Measurements from ENCODE around the gene KLB.
"Not testable (repeated sequence)": the region's sequence is repeated elsewhere in the genome, so short reads cannot be mapped to it uniquely, and the experiment has no call there.

The KLB gene

DNA sequence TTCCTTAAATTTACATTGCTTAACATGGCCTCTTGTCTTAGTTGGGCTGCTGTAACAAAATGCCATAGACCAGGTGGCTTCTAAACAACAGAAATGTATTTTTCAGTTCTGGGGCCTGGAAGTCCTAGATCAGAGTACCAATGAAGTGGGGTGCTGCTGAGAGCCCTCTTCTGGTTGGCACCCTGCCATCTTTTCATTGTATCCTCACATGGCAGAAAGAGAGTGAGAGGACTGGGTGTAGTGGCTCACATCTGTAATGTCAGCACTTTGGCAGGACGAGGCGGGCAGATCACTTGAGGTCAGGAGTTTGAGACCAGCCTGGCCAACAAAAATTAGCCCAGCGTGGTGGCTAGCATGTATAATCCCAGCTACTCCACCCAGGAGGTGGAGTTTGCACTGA, 12.0 kb upstream of the KLB start:
- H3K4me1 Mint-ChIP-seq (ENCODE audit: low read depth): no peaks in the 10 kb centered on the region
- H3K4me3 Mint-ChIP-seq: no peak overlapping the region
- H3K27me3 Mint-ChIP-seq: no peaks in the 10 kb centered on the region
- no peaks in the 10 kb centered on the region for H3K9me3 Mint-ChIP-seq
- H3K36me3 Mint-ChIP-seq (ENCODE audit: low read depth): no peaks in the 10 kb centered on the region
- H3K27ac Mint-ChIP-seq: no peak overlapping the region
- no peak for DNase-seq

DNA sequence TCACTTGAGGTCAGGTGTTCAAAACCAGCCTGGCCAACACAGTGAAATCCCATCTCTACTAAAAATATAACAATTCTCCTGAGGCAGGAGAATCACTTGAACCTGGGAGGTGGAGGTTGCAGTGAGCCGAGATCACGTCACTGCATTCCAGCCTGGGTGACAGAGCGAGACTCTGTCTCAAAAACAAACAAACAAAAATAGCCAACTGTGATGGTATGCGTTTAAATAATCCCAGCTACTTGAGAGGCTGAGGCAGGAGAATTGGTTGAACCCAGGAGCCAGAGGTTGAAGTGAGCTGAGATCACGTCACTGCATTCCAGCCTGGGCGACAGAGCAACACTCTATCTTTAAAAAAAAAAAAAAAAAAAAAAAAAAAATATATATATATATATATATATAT, 5.1 kb upstream of the KLB start:
- H3K27me3 Mint-ChIP-seq; H3K9me3 Mint-ChIP-seq; DNase-seq; H3K27ac Mint-ChIP-seq; H3K36me3 Mint-ChIP-seq (ENCODE audit: low read depth); H3K4me1 Mint-ChIP-seq (ENCODE audit: low read depth); H3K4me3 Mint-ChIP-seq: not testable (repeated sequence)

DNA sequence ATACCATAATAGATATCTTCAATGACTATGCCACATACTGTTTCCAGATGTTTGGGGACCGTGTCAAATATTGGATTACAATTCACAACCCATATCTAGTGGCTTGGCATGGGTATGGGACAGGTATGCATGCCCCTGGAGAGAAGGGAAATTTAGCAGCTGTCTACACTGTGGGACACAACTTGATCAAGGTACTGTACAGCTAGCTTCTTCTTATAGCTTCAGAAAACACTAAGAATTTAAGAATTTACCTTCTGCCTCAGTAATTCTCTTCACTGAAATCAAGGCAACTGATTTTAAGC, 805 bp downstream of the KLB start:
- Mint-ChIP-seq H3K36me3 (ENCODE audit: low read depth) (no peaks in the 10 kb centered on the region), H3K4me1 (ENCODE audit: low read depth) (no peaks in the 10 kb centered on the region), H3K4me3 (no peak overlapping the region), H3K27me3 (no peaks in the 10 kb centered on the region), H3K9me3 (no peaks in the 10 kb centered on the region), H3K27ac (no peak overlapping the region)
- no peak for DNase-seq

DNA sequence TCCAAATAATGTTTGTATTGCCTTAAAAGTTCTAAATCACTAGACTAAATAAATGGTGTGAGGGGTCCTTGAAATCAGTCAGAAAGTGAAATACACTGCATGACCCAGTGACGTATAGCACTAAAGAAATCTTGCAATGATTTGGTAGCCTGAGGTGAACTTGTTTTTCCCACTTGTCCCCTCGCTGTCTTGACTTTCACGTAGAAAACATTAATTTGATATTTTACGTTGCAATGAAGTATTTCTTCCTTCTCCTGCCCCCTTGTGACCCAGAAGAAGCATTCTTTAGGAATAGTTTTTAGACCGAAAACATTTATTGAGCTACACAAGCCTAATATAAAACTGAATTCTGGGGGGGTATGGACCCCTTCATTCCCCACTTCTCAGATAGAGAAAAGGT, 3.7 kb downstream of the KLB start:
- DNase-seq: no peak
- Mint-ChIP-seq H3K9me3 (no peaks in the 10 kb centered on the region), H3K36me3 (ENCODE audit: low read depth) (no peaks in the 10 kb centered on the region), H3K4me3 (no peak overlapping the region), H3K4me1 (ENCODE audit: low read depth) (no peaks in the 10 kb centered on the region), H3K27ac (no peak overlapping the region), H3K27me3 (no peaks in the 10 kb centered on the region)

DNA sequence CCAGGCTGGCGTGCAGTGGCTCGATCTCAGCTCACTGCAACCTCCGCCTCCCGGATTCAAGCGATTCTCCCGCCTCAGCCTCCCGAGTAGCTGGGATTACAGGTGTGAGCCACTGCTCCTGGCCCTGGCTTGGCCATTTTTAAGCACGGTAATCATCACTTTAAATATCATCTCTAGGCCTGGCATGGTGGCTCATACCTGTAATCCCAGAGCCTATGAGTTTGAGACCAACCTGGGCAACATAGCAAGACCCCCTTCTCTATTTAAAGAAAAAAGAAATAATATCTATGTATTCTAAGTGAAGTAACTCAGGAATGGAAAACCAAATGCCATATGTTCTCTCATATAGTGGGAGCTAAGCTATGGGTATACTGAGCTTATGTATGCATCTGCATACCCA, 4.8 kb downstream of the KLB start:
- not testable (repeated sequence) for DNase-seq; H3K4me3 Mint-ChIP-seq; H3K27ac Mint-ChIP-seq; H3K36me3 Mint-ChIP-seq (ENCODE audit: low read depth); H3K27me3 Mint-ChIP-seq; H3K9me3 Mint-ChIP-seq; H3K4me1 Mint-ChIP-seq (ENCODE audit: low read depth)

DNA sequence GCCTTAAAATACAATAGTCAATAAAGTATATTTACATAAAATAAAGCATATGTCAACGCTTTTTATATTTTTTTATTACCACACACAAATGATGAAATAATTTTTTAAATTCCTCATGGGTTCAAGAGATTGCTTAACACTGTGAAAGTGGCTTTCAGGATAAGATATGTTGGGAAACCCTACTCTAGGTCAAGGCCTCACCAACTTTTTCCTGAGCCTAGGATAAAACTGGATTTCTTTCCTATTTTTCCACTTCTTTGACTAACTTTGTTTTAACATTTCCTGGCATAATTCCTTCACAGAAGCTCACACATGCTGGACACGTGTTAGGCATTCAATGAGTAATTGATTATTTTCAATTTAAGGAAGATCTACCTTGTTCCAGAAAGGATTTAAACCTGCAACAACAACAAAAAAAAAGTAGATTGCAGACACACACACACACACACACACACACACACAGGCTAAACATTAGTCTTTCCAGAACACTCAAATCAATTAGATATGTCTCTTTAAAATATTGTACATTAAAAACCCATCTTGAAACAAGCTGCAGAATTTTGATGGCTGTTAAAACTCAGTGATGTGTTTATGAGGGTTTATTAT, 9.1 kb downstream of the KLB start:
- DNase-seq: no peak
- Mint-ChIP-seq H3K36me3 (ENCODE audit: low read depth) (no peaks in the 10 kb centered on the region), H3K27me3 (no peaks in the 10 kb centered on the region), H3K27ac (no peak overlapping the region), H3K4me1 (ENCODE audit: low read depth) (no peaks in the 10 kb centered on the region), H3K9me3 (no peaks in the 10 kb centered on the region), H3K4me3 (no peak overlapping the region)

DNA sequence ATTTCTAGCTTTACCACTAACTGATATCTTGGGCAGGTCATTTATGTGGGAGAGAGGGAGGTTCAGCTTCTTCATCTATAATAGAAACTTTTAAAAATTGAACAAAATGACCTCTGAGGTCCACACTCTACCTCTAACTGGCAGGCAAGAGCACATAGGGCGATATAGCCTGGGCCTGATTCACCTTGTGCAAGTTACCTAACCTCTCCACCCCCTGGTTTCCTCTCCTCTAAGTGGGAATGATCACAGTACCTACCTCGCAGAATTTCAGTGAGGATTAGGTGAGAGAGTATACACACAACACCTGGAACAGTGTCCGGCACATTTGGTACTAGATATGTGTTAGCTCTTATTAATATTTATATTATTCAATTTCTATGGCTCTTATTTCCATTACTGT, 15.5 kb downstream of the KLB start:
- no peak overlapping the region for H3K27ac Mint-ChIP-seq
- no peaks in the 10 kb centered on the region for H3K36me3 Mint-ChIP-seq (ENCODE audit: low read depth)
- H3K9me3 Mint-ChIP-seq: no peaks in the 10 kb centered on the region
- no peak overlapping the region for H3K4me3 Mint-ChIP-seq
- no peaks in the 10 kb centered on the region for H3K4me1 Mint-ChIP-seq (ENCODE audit: low read depth)
- H3K27me3 Mint-ChIP-seq: no peaks in the 10 kb centered on the region
- no peak for DNase-seq

DNA sequence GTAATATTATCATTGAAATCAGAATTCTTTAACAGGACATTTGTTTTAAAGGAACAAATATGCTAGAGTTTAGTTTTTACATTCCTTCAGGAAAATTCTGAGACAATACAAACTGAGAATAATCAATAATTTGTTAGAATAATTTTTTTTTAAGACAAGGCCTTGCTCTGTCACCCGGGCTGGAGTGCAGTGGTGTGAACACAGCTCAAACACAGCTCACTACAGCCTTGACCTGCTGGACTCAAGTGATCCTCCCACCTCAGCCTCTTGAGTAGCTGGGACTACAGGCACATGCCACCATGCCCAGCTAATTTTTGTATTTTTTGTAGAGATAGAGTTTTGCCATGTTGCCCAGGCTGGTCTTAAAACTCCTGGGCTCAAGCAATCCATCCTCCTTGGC, 18.6 kb downstream of the KLB start:
- not testable (repeated sequence) for H3K9me3 Mint-ChIP-seq; DNase-seq; H3K27me3 Mint-ChIP-seq; H3K27ac Mint-ChIP-seq; H3K4me3 Mint-ChIP-seq; H3K36me3 Mint-ChIP-seq (ENCODE audit: low read depth); H3K4me1 Mint-ChIP-seq (ENCODE audit: low read depth)

DNA sequence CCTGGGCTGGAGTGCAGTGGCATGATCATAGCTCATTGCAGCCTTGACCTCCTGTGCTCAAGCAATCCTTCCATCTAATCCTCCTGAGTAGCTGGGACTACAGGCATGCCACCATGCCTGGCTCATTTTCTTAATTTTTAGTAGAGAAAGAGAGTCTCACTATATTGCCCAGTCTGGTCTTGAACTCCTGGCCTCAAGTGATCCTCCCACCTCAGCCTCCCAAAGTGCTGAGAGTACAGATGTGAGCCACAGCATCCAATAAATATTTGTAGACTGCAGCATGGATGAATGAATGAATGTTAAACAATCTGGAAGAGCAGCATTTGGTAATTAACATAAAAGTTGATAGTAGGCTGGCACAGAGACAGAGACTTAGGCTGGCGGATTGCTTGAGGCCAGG, 20.0 kb downstream of the KLB start:
- no peaks in the 10 kb centered on the region for H3K4me1 Mint-ChIP-seq (ENCODE audit: low read depth)
- H3K27ac Mint-ChIP-seq: no peak overlapping the region
- H3K9me3 Mint-ChIP-seq: no peaks in the 10 kb centered on the region
- no peak overlapping the region for H3K4me3 Mint-ChIP-seq
- DNase-seq: no peak
- no peaks in the 10 kb centered on the region for H3K36me3 Mint-ChIP-seq (ENCODE audit: low read depth)
- H3K27me3 Mint-ChIP-seq: no peaks in the 10 kb centered on the region

DNA sequence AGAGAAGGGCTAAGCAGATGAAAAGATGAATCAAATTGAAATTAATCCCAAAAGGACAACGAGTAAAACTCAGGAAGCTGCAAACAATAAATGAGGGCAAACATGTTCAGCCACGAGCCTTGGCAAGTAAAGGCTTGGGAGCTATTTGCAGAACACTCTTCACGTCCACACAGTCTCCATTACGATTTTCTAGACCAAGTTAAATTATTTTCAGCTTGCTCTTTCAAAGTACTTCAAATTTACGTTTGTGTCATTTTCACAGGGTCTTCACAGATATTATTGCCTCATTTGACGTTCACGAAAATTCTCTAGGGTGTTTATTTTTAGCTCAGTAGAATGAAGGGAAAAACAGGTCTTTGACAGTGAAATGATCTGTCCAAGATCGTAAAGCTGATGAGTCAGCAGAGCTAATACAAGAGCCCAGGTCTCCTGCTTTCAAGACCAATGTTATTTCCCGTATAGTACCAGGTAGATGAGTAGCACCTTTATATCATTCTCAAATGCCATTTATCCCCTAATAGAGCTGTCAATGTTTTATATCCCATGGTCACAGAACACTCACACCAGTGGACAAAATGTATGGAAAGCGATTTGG, 20.9 kb downstream of the KLB start:
- Mint-ChIP-seq H3K4me3 (no peak overlapping the region), H3K27me3 (no peaks in the 10 kb centered on the region), H3K9me3 (no peaks in the 10 kb centered on the region), H3K4me1 (ENCODE audit: low read depth) (no peaks in the 10 kb centered on the region), H3K36me3 (ENCODE audit: low read depth) (no peaks in the 10 kb centered on the region), H3K27ac (no peak overlapping the region)
- no peak for DNase-seq

DNA sequence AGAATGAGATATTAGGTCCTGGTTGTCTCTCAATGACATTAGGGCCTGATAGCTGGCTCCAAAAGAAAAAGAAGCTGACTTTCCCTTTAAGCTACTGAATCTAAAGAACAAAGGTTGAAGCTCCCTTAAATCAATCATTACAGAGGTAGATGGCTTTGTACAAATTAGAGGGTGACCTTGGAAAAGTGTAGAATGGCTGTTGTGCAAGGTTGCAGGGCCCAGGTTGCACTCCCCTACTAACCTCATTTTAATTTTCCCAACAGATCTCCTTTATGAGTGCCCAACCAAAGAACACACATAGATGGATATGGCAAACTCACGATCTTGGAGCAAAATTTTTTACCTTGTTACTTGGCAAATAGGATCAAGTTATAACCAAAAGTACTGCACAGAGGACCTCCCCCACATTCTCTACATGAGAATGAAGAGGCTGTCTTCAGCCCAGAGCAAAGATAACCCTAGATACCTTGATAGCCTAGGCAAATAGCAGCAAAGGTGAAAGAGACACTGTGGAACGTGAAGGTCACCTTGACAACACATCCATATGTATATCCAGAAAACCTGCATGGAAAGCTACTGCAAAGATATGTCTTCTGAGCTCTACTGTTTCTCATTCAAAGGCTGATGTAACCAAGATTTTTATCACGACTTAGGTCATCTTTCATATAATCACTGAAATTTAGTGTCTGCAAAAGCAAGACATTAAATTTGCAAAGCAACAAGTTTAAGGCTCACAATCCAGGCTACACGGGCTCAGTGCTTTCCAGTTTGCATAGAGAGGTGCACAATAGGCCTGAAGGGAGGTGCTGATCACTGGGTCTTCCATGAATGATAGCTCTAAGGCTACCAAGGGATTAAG, 23.0 kb downstream of the KLB start:
- Mint-ChIP-seq H3K9me3 (no peaks in the 10 kb centered on the region), H3K27ac (no peak overlapping the region), H3K27me3 (no peaks in the 10 kb centered on the region), H3K4me1 (ENCODE audit: low read depth) (no peaks in the 10 kb centered on the region), H3K4me3 (no peak overlapping the region), H3K36me3 (ENCODE audit: low read depth) (no peaks in the 10 kb centered on the region)
- no peak for DNase-seq

DNA sequence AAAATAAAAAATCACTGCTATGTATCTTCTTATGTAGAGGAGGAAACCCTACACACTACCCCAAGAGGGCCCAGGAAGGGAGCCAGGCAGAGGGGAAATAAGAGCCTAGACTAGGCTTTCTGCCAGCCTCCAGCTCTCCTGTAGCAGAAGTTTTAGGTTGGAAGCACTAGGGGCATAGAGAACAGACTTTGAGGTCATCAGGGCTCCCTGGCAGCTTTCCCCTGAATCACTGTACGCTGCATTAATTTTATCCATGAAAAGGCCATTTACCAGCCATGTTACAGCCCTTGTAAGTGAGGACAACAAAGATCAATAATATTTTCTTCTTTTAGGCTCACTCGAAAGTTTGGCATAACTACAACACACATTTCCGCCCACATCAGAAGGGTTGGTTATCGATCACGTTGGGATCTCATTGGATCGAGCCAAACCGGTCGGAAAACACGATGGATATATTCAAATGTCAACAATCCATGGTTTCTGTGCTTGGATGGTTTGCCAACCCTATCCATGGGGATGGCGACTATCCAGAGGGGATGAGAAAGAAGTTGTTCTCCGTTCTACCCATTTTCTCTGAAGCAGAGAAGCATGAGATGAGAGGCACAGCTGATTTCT, 27.3 kb downstream of the KLB start:
- H3K4me3 Mint-ChIP-seq: no peak overlapping the region
- no peaks in the 10 kb centered on the region for H3K36me3 Mint-ChIP-seq (ENCODE audit: low read depth)
- no peaks in the 10 kb centered on the region for H3K4me1 Mint-ChIP-seq (ENCODE audit: low read depth)
- no peaks in the 10 kb centered on the region for H3K27me3 Mint-ChIP-seq
- no peaks in the 10 kb centered on the region for H3K9me3 Mint-ChIP-seq
- no peak overlapping the region for H3K27ac Mint-ChIP-seq
- no peak for DNase-seq

DNA sequence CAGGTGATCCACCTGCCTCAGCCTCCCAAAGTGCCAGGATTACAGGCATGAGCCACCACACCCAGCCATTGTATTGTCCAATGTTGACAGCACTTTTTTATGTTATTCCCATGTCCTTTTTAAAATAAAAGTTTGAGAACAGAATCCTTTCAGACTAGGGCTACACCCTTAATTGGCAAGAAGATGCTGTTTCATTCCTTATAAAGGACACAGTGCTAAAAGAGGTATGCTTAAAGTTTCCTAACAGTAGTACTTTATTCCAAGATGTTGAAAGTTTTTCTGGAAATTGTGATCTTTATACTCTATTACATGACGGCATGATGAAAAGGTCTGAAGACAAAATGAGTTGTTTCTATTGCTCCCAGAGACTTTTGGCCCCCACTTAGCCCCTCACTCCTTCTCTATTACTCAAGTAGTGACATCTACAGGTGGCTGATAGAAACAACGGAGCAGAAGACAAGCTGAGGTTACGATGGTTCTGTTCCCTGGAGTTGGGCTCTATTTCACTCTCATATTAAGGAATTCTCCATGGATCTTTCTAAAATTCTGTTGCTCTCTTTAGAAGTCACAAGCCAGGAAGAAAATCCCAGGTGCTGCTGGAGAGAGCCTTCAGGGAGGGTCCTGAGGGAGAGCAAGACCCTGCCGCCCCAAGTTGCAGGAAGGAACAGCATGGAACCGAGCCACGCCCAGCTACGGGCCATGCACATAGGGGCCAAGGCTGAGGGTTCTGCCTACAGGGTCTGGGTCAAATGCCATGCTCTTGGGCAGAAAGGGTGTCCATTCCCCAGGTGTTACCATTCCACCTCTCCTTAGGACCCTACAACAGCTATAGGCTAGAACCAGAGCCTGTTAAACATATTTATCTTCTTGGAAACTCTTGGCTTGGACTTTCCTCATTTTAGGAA, 29.2 kb downstream of the KLB start:
- no peaks in the 10 kb centered on the region for H3K9me3 Mint-ChIP-seq
- no peak overlapping the region for H3K27ac Mint-ChIP-seq
- no peak overlapping the region for H3K4me3 Mint-ChIP-seq
- H3K27me3 Mint-ChIP-seq: peaks cover under 1% of the 10 kb centered on the region
- H3K4me1 Mint-ChIP-seq (ENCODE audit: low read depth): no peaks in the 10 kb centered on the region
- no peak for DNase-seq
- no peaks in the 10 kb centered on the region for H3K36me3 Mint-ChIP-seq (ENCODE audit: low read depth)

DNA sequence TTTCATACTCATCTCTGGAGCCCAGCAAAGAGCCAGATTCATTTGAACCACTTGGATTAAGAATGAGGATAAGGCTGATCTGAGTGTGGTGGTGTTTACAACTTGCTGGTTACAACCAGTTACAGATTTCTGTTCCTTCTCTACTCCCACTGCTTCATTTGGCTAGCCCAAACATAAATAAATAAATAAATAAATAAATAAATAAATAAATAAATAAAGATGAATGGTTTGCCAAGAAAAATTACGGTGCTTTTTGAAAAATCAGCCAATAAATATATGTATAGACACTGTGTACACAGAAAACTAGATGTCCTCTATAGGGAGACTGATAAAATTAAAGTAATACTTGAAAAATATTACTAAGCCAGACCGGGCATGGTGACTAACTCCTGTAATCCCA, 34.9 kb downstream of the KLB start:
- peaks cover 11% of the 10 kb centered on the region for H3K27me3 Mint-ChIP-seq

More for the DNA sequence above, 34.9 kb downstream of the KLB start:
- peaks cover 11% of the 10 kb centered on the region for H3K4me1 Mint-ChIP-seq (ENCODE audit: low read depth)
- H3K4me3 Mint-ChIP-seq: no peak overlapping the region
- no peaks in the 10 kb centered on the region for H3K36me3 Mint-ChIP-seq (ENCODE audit: low read depth)
- no peaks in the 10 kb centered on the region for H3K9me3 Mint-ChIP-seq
- DNase-seq: no peak
- H3K27ac Mint-ChIP-seq: no peak overlapping the region
